Measurements from ENCODE around the gene NR5A2.

NR5A2 gene

GRCh38 chr1:200053091-200053490 lies 25.6 kb downstream of the NR5A2 start:
- Histone ChIP-seq H3K9ac (ENCODE audit: low read length in 5 of 5) (no peak overlapping the region), H3K36me3 (ENCODE audit: control insufficient read depth in 5 of 5, insufficient read depth in 5 of 5, low read length in 5 of 5) (peaks cover 0 to 3% (median 0%) of the 10 kb centered on the region in 5 donors), H3K27ac (ENCODE audit: low read depth, low read length) (no peak overlapping the region), H3K9me3 (ENCODE audit: control insufficient read depth in 5 of 5, low read length in 5 of 5) (no peaks in the 10 kb centered on the region), H3K27me3 (ENCODE audit: control insufficient read depth in 5 of 5, insufficient read depth in 4 of 5, low read length in 5 of 5) (peaks cover 0 to 3% (median 0%) of the 10 kb centered on the region in 5 donors), H3K4me1 (ENCODE audit: control insufficient read depth in 5 of 5, insufficient read depth in 5 of 5, low read length in 5 of 5) (peaks cover 0 to 2% (median 0%) of the 10 kb centered on the region in 5 donors), H3K4me3 (ENCODE audit: low read depth in 1 of 5, low read length in 5 of 5) (no peak overlapping the region)

DNA sequence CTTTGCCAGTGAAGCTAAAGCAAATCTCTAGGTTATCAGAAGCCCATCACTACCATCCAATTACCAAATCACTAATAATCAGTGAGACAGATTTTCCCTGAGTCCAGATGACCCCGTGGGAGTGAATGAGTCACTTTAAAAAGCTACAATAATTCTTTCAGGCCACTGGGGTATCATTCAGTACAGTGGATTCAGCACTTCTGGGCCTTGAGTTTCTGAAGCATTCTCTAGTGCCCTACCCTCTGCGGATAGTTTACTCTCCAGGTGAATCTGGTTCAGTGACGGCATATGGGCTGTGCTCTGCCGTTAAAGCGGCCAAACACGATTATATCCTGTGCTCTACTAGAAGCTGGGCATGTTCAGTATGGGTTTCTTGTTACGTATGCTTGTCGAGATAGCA lies 26.1 kb downstream of the NR5A2 start:
- Histone ChIP-seq H3K9ac (ENCODE audit: low read length in 5 of 5) (no peak overlapping the region), H3K27ac (ENCODE audit: low read depth, low read length) (no peak overlapping the region), H3K4me3 (ENCODE audit: low read depth in 1 of 5, low read length in 5 of 5) (no peak overlapping the region), H3K36me3 (ENCODE audit: control insufficient read depth in 5 of 5, insufficient read depth in 5 of 5, low read length in 5 of 5) (no peaks in the 10 kb centered on the region), H3K9me3 (ENCODE audit: control insufficient read depth in 5 of 5, low read length in 5 of 5) (no peaks in the 10 kb centered on the region), H3K4me1 (ENCODE audit: control insufficient read depth in 5 of 5, insufficient read depth in 5 of 5, low read length in 5 of 5) (no peaks in the 10 kb centered on the region), H3K27me3 (ENCODE audit: control insufficient read depth in 5 of 5, insufficient read depth in 4 of 5, low read length in 5 of 5) (peaks cover 0 to 3% (median 0%) of the 10 kb centered on the region in 5 donors)

DNA sequence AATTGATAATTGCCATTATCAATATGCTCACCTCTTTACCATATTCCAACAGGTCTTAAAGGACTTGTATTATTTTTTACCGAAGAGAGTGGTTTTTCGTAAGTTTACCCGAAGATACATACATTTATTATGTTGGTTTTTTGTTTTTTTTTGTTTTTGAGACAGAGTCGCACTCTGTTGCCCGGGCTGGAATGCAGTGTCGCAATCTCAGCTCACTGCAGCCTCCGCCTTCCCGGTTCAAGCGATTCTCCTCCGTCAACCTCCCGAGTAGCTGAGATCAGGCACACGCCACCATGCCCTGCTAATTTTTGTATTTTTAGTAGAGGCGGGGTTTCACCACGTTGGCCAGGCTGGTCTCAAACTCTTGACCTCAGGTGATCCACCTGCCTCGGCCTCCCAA lies 30.8 kb downstream of the NR5A2 start:
- H3K27ac ChIP-seq (ENCODE audit: low read depth, low read length), result no peak overlapping the region
- no peaks in the 10 kb centered on the region for H3K36me3 ChIP-seq (ENCODE audit: control insufficient read depth in 5 of 5, insufficient read depth in 5 of 5, low read length in 5 of 5)
- no peaks in the 10 kb centered on the region for H3K9me3 ChIP-seq (ENCODE audit: control insufficient read depth in 5 of 5, low read length in 5 of 5)
- H3K27me3 ChIP-seq (ENCODE audit: control insufficient read depth in 5 of 5, insufficient read depth in 4 of 5, low read length in 5 of 5), result peaks cover 0 to 10% (median 3%) of the 10 kb centered on the region in 5 donors
- peaks cover 0 to 10% (median 0%) of the 10 kb centered on the region in 5 donors for H3K4me1 ChIP-seq (ENCODE audit: control insufficient read depth in 5 of 5, insufficient read depth in 5 of 5, low read length in 5 of 5)
- no peak overlapping the region for H3K4me3 ChIP-seq (ENCODE audit: low read depth in 1 of 5, low read length in 5 of 5)
- H3K9ac ChIP-seq (ENCODE audit: low read length in 5 of 5), result no peak overlapping the region

DNA sequence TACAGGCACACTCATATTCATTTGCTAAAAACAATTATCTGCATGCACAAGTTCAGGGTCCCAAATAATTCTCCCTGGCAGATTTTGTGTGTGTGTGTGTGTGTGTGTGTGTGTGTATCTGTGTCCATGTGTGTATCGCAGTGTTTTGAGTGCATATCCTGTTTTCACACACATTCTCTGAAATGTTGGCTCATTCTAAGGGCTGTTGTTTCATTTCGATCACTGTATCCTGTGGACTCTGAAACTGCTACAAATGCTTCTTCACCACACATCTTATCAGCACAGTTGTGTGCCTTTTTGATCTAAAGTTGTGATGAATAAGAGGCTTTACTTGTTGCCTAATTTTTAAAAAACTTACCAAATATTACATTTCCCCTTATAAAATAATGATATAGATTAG lies 34.6 kb downstream of the NR5A2 start:
- no peak overlapping the region for H3K4me3 ChIP-seq (ENCODE audit: low read depth in 1 of 5, low read length in 5 of 5)
- H3K27ac ChIP-seq (ENCODE audit: low read depth, low read length), result no peak overlapping the region
- H3K4me1 ChIP-seq (ENCODE audit: control insufficient read depth in 5 of 5, insufficient read depth in 5 of 5, low read length in 5 of 5), result peaks cover 0 to 10% (median 0%) of the 10 kb centered on the region in 5 donors

GRCh38 chr1:200072636-200073285 lies 45.3 kb downstream of the NR5A2 start:
- H3K36me3 ChIP-seq (ENCODE audit: control insufficient read depth in 5 of 5, insufficient read depth in 5 of 5, low read length in 5 of 5), result no peaks in the 10 kb centered on the region
- H3K4me1 ChIP-seq (ENCODE audit: control insufficient read depth in 5 of 5, insufficient read depth in 5 of 5, low read length in 5 of 5), result peaks cover 0 to 22% (median 0%) of the 10 kb centered on the region in 5 donors
- no peak overlapping the region for H3K27ac ChIP-seq (ENCODE audit: low read depth, low read length)
- peaks cover 0 to 5% (median 0%) of the 10 kb centered on the region in 5 donors for H3K27me3 ChIP-seq (ENCODE audit: control insufficient read depth in 5 of 5, insufficient read depth in 4 of 5, low read length in 5 of 5)
- no peaks in the 10 kb centered on the region for H3K9me3 ChIP-seq (ENCODE audit: control insufficient read depth in 5 of 5, low read length in 5 of 5)
- H3K4me3 ChIP-seq (ENCODE audit: low read depth in 1 of 5, low read length in 5 of 5), result no peak overlapping the region
- no peak overlapping the region for H3K9ac ChIP-seq (ENCODE audit: low read length in 5 of 5)

More for the DNA sequence above, 34.6 kb downstream of the NR5A2 start:
- peaks cover 0 to 10% (median 0%) of the 10 kb centered on the region in 5 donors for H3K27me3 ChIP-seq (ENCODE audit: control insufficient read depth in 5 of 5, insufficient read depth in 4 of 5, low read length in 5 of 5)
- H3K36me3 ChIP-seq (ENCODE audit: control insufficient read depth in 5 of 5, insufficient read depth in 5 of 5, low read length in 5 of 5), result no peaks in the 10 kb centered on the region
- no peaks in the 10 kb centered on the region for H3K9me3 ChIP-seq (ENCODE audit: control insufficient read depth in 5 of 5, low read length in 5 of 5)
- H3K9ac ChIP-seq (ENCODE audit: low read length in 5 of 5), result no peak overlapping the region

DNA sequence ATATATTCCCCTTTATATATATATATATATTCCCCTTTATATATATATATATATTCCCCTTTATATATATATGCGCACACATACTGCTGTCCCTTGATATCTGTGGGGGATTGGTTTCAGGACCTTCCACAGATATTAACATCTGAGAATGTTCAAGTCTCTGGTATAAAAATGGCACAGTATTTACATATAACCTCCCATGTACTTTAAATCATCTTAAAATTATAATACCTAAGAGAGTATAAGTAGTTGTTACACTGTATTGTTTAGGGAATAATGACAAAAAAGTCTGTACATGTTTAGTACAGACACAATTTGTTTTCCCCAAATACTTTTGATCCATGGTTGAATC lies 45.8 kb downstream of the NR5A2 start:
- no peaks in the 10 kb centered on the region for H3K9me3 ChIP-seq (ENCODE audit: control insufficient read depth in 5 of 5, low read length in 5 of 5)
- no peak overlapping the region for H3K27ac ChIP-seq (ENCODE audit: low read depth, low read length)
- H3K9ac ChIP-seq (ENCODE audit: low read length in 5 of 5), result no peak overlapping the region
- H3K4me3 ChIP-seq (ENCODE audit: low read depth in 1 of 5, low read length in 5 of 5), result no peak overlapping the region
- H3K27me3 ChIP-seq (ENCODE audit: control insufficient read depth in 5 of 5, insufficient read depth in 4 of 5, low read length in 5 of 5), result peaks cover 0 to 5% (median 0%) of the 10 kb centered on the region in 5 donors
- no peaks in the 10 kb centered on the region for H3K36me3 ChIP-seq (ENCODE audit: control insufficient read depth in 5 of 5, insufficient read depth in 5 of 5, low read length in 5 of 5)
- H3K4me1 ChIP-seq (ENCODE audit: control insufficient read depth in 5 of 5, insufficient read depth in 5 of 5, low read length in 5 of 5), result peaks cover 0 to 21% (median 0%) of the 10 kb centered on the region in 5 donors

GRCh38 chr1:200075522-200075921 lies 48.0 kb downstream of the NR5A2 start:
- Histone ChIP-seq H3K36me3 (ENCODE audit: control insufficient read depth in 5 of 5, insufficient read depth in 5 of 5, low read length in 5 of 5) (no peaks in the 10 kb centered on the region), H3K4me1 (ENCODE audit: control insufficient read depth in 5 of 5, insufficient read depth in 5 of 5, low read length in 5 of 5) (peaks cover 0 to 26% (median 0%) of the 10 kb centered on the region in 5 donors), H3K9ac (ENCODE audit: low read length in 5 of 5) (peak overlapping the region in 1 of 5 donors; percentile 25), H3K27ac (ENCODE audit: low read depth, low read length) (peak overlapping the region; percentile 45), H3K4me3 (ENCODE audit: low read depth in 1 of 5, low read length in 5 of 5) (peak overlapping the region in 2 of 5 donors; percentile 16 to 37), H3K27me3 (ENCODE audit: control insufficient read depth in 5 of 5, insufficient read depth in 4 of 5, low read length in 5 of 5) (peaks cover 0 to 5% (median 0%) of the 10 kb centered on the region in 5 donors), H3K9me3 (ENCODE audit: control insufficient read depth in 5 of 5, low read length in 5 of 5) (no peaks in the 10 kb centered on the region)

DNA sequence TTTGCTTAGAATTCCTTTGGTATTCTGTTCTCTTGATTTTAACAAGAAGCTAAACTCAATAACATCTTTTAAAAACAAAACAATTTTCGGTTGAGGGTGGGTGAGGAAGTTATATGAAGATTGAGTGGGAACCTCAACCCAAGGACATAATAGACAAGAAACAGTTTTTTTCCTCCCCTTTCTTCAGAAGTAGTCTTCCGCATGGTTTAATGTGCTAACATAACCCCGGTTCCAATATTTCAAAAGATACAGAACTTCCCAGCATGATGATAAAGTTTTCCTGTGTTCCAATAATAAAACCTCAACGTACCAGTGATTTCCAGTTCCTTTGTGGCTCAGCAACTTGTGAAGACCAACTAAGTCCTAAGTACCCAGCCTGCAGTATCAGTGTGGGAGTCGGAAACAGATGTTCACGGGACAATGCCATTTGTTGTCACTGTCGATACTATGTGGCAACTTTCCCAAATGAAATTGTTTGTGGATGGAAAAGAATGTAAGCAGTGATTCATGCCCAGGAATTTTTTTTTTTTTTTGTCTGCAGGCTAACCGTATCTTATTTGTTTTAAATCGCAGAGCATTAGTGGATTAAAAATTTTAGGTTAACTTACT lies 48.5 kb downstream of the NR5A2 start:
- H3K4me1 ChIP-seq (ENCODE audit: control insufficient read depth in 5 of 5, insufficient read depth in 5 of 5, low read length in 5 of 5), result peaks cover 0 to 31% (median 0%) of the 10 kb centered on the region in 5 donors
- peak overlapping the region; percentile 45 for H3K27ac ChIP-seq (ENCODE audit: low read depth, low read length)
- H3K9me3 ChIP-seq (ENCODE audit: control insufficient read depth in 5 of 5, low read length in 5 of 5), result no peaks in the 10 kb centered on the region
- H3K36me3 ChIP-seq (ENCODE audit: control insufficient read depth in 5 of 5, insufficient read depth in 5 of 5, low read length in 5 of 5), result no peaks in the 10 kb centered on the region
- peaks cover 0 to 5% (median 0%) of the 10 kb centered on the region in 5 donors for H3K27me3 ChIP-seq (ENCODE audit: control insufficient read depth in 5 of 5, insufficient read depth in 4 of 5, low read length in 5 of 5)
- H3K4me3 ChIP-seq (ENCODE audit: low read depth in 1 of 5, low read length in 5 of 5), result peak overlapping the region in 1 of 5 donors; percentile 37
- peak overlapping the region in 1 of 5 donors; percentile 25 for H3K9ac ChIP-seq (ENCODE audit: low read length in 5 of 5)

- no peak overlapping the region for H3K4me3 ChIP-seq (ENCODE audit: low read depth in 1 of 5, low read length in 5 of 5)
- no peaks in the 10 kb centered on the region for H3K9me3 ChIP-seq (ENCODE audit: control insufficient read depth in 5 of 5, low read length in 5 of 5)
- H3K27ac ChIP-seq (ENCODE audit: low read depth, low read length), result no peak overlapping the region
- no peak overlapping the region for H3K9ac ChIP-seq (ENCODE audit: low read length in 5 of 5)
- peaks cover 0 to 5% (median 0%) of the 10 kb centered on the region in 5 donors for H3K27me3 ChIP-seq (ENCODE audit: control insufficient read depth in 5 of 5, insufficient read depth in 4 of 5, low read length in 5 of 5)
- H3K4me1 ChIP-seq (ENCODE audit: control insufficient read depth in 5 of 5, insufficient read depth in 5 of 5, low read length in 5 of 5), result peaks cover 0 to 25% (median 0%) of the 10 kb centered on the region in 5 donors
- no peaks in the 10 kb centered on the region for H3K36me3 ChIP-seq (ENCODE audit: control insufficient read depth in 5 of 5, insufficient read depth in 5 of 5, low read length in 5 of 5)
Measured at GRCh38 chr1:200079232-200079940, 51.9 kb downstream of the NR5A2 start.
